ENCODE results near the gene IQGAP3.

GRCh38 chr1:156483397-156483796, 89.0 kb downstream of the IQGAP3 start:
- TF ChIP-seq CTCF (IDR thresholded peaks at IDR 0.05) (no peak), EZH2 (IDR thresholded peaks at IDR 0.05; ENCODE audit: borderline replicate concordance, insufficient read depth, low read depth, low read length, poor library complexity, severe bottlenecking) (no peak)
